IPS-15b (cell line): ENCODE data around the gene RGS17.

Experiments
- H3K27me3 ChIP-seq: one replicate; pipeline ENCODE4 v1.6.1; 2013; ENCODE audit warnings: low read length; ENCODE audit not compliant: control insufficient read depth, insufficient read depth
- H3K36me3 ChIP-seq: one replicate; pipeline ENCODE4 v1.6.1; 2013; ENCODE audit warnings: low read length; ENCODE audit not compliant: control insufficient read depth, insufficient read depth
- H3K4me1 ChIP-seq: one replicate; pipeline ENCODE4 v1.6.1; 2013; ENCODE audit warnings: mild to moderate bottlenecking, low read length; ENCODE audit not compliant: control insufficient read depth, insufficient read depth
- H3K4me3 ChIP-seq: one replicate; pipeline ENCODE4 v1.5.1; 2013; ENCODE audit warnings: low read depth, low read length
- H3K9ac ChIP-seq: one replicate; pipeline ENCODE4 v1.6.1; 2013; ENCODE audit warnings: low read depth, mild to moderate bottlenecking, low read length
- H3K9me3 ChIP-seq: one replicate; pipeline ENCODE4 v1.6.1; 2013; ENCODE audit warnings: mild to moderate bottlenecking, low read length; ENCODE audit not compliant: control insufficient read depth, insufficient read depth

Gene RGS17

GRCh38 chr6:153074761-153075160 is 56.3 kb downstream of the RGS17 start:
- no peaks in the 10 kb centered on the region for H3K27me3 ChIP-seq
- no peak overlapping the region for H3K4me3 ChIP-seq
- H3K9me3 ChIP-seq, result no peaks in the 10 kb centered on the region
- H3K4me1 ChIP-seq, result no peaks in the 10 kb centered on the region
- H3K36me3 ChIP-seq, result no peaks in the 10 kb centered on the region
- H3K9ac ChIP-seq, result no peak overlapping the region

- H3K9me3 ChIP-seq, result no peaks in the 10 kb centered on the region
- H3K36me3 ChIP-seq, result no peaks in the 10 kb centered on the region
- no peak overlapping the region for H3K9ac ChIP-seq
- H3K4me3 ChIP-seq, result no peak overlapping the region
- H3K4me1 ChIP-seq, result no peaks in the 10 kb centered on the region
- no peaks in the 10 kb centered on the region for H3K27me3 ChIP-seq
Measured at GRCh38 chr6:153073841-153074240, 57.2 kb downstream of the RGS17 start.

GRCh38 chr6:153070756-153071155 is 60.3 kb downstream of the RGS17 start:
- no peaks in the 10 kb centered on the region for H3K4me1 ChIP-seq
- no peak overlapping the region for H3K4me3 ChIP-seq
- H3K36me3 ChIP-seq, result no peaks in the 10 kb centered on the region
- no peaks in the 10 kb centered on the region for H3K27me3 ChIP-seq
- H3K9me3 ChIP-seq, result no peaks in the 10 kb centered on the region
- H3K9ac ChIP-seq, result no peak overlapping the region

DNA sequence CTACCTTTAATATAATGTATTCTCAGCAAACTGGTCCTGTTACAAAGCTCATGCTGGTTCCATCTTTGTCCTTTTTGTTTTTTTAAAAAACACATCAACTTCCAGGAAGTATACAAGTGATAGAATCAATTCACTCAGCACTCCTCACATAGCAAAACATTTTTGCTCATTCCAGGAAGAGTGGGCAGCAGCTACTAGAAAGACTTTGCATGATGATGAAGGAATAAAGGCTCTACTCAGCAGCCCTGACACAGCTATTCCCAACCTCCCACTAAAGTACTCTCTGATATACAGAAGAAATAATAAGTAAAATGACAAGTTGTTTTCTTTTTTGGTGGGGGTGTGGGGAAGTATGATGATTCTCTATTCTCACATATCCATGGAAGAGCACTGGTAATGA is 61.2 kb downstream of the RGS17 start:
- H3K27me3 ChIP-seq, result no peaks in the 10 kb centered on the region
- no peaks in the 10 kb centered on the region for H3K4me1 ChIP-seq
- H3K36me3 ChIP-seq, result no peaks in the 10 kb centered on the region
- H3K9ac ChIP-seq, result no peak overlapping the region
- no peak overlapping the region for H3K4me3 ChIP-seq
- H3K9me3 ChIP-seq, result no peaks in the 10 kb centered on the region

DNA sequence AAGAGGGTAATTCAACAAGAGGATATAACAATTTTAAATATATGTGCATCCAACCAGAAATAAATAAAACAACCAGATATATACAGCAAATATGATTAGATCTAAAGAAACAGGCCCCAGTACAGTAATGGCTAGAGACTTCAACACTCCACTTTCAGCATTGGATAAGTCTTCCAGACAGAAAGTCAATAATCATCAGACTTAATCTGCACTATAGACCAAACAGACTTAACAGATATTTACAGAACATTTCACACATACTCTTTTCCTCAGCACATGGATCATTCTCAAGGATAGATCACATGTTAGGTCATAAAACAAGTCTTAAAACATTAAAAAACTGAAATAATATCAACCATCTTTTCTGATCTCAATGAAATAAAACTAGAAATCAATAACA is 65.9 kb downstream of the RGS17 start:
- Histone ChIP-seq H3K27me3 (no peaks in the 10 kb centered on the region), H3K9me3 (no peaks in the 10 kb centered on the region), H3K36me3 (no peaks in the 10 kb centered on the region), H3K4me1 (peaks cover 3% of the 10 kb centered on the region), H3K4me3 (no peak overlapping the region), H3K9ac (no peak overlapping the region)

GRCh38 chr6:153063936-153064335 is 67.1 kb downstream of the RGS17 start:
- Histone ChIP-seq H3K9me3 (no peaks in the 10 kb centered on the region), H3K36me3 (no peaks in the 10 kb centered on the region), H3K9ac (no peak overlapping the region), H3K4me3 (no peak overlapping the region), H3K27me3 (no peaks in the 10 kb centered on the region), H3K4me1 (peaks cover 11% of the 10 kb centered on the region)

DNA sequence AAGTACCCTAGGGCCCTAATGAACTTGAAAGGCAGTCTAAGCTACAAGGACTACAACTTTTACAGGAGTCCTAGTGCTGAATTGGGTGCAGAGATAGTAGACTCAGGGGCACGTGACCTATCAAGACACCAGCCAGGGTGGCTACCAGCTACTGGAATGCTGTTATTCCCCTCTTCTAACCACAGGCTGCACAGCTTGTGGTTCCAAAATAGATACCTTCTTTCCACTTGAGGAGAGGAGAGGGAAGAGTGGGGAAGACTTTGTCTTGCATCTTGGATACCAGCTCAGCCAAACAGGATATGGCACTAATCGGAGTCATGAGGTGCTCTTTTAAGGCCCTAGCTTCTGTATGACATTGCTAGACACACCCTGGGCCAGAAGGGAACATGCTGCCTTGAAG is 68.6 kb downstream of the RGS17 start:
- H3K9me3 ChIP-seq, result no peaks in the 10 kb centered on the region
- H3K4me3 ChIP-seq, result no peak overlapping the region
- no peaks in the 10 kb centered on the region for H3K36me3 ChIP-seq
- no peaks in the 10 kb centered on the region for H3K27me3 ChIP-seq
- no peak overlapping the region for H3K9ac ChIP-seq
- peaks cover 17% of the 10 kb centered on the region for H3K4me1 ChIP-seq

DNA sequence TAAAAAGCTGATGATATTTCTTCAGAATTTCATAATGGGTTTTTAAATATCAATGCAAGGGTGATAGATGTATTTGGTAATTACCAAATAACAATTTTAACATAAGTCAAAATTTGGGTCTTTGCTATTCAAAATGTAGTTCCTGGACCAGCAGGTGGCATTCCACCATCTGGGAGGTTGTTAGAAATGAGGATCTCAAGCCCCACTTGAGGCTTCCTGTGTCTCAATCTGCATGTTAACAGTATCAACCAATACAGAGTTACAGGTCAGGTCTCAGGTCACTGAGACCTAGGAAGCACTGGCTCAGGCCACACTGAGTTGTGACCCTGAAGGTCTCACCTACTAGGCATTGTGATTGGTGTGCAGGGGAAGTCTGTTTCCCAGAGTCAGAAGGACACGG is 71.3 kb downstream of the RGS17 start:
- H3K4me3 ChIP-seq, result no peak overlapping the region
- H3K4me1 ChIP-seq, result peaks cover 17% of the 10 kb centered on the region
- H3K27me3 ChIP-seq, result no peaks in the 10 kb centered on the region
- H3K36me3 ChIP-seq, result no peaks in the 10 kb centered on the region
- H3K9ac ChIP-seq, result no peak overlapping the region
- H3K9me3 ChIP-seq, result no peaks in the 10 kb centered on the region

DNA sequence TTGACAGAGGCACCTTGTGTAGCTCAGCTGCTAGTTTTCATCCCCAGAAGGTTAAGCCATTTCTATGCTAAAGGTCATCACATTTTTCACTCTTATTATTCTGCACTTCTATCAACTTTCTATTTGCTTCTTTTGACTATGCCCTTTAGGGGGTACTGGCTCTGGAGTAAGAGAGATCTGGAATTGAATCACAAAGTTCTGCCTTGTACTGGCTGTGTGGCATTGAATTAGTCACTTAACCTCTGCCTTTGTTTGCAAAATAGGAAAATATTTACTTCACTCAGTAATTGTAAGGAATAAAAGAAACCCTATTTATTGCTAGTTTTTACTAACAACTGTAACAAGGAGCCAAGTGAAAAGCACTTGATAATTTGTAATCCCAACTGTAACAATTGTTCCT is 71.8 kb downstream of the RGS17 start:
- H3K9ac ChIP-seq, result no peak overlapping the region
- H3K9me3 ChIP-seq, result no peaks in the 10 kb centered on the region

DNA sequence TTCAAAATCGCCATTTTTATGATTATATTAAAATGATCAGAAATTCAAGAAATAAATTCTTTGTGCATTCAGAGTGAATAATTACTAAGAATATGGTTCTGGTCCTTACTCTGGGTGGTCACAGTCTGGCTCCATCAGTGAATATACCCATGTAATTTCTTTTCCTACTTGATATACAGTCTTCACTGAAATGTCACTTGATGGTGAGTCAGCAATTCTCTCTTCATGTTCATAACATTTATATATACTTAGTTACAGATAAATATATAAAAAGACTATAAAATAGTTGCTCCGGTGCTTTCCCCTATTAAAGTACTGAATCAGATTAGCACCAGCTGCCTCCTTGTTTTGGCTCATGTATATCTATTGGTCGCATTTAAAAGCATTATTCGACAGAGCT is 72.2 kb downstream of the RGS17 start:
- Histone ChIP-seq H3K27me3 (no peaks in the 10 kb centered on the region), H3K4me3 (no peak overlapping the region)

More for the DNA sequence above, 71.8 kb downstream of the RGS17 start:
- peaks cover 17% of the 10 kb centered on the region for H3K4me1 ChIP-seq
- H3K4me3 ChIP-seq, result no peak overlapping the region
- no peaks in the 10 kb centered on the region for H3K36me3 ChIP-seq
- H3K27me3 ChIP-seq, result no peaks in the 10 kb centered on the region

GRCh38 chr6:153058291-153058690 is 72.8 kb downstream of the RGS17 start:
- no peak overlapping the region for H3K9ac ChIP-seq
- no peak overlapping the region for H3K4me3 ChIP-seq
- no peaks in the 10 kb centered on the region for H3K27me3 ChIP-seq
- peaks cover 17% of the 10 kb centered on the region for H3K4me1 ChIP-seq
- H3K36me3 ChIP-seq, result no peaks in the 10 kb centered on the region
- no peaks in the 10 kb centered on the region for H3K9me3 ChIP-seq

More for the DNA sequence above, 72.2 kb downstream of the RGS17 start:
- Histone ChIP-seq H3K9ac (no peak overlapping the region), H3K4me1 (peaks cover 17% of the 10 kb centered on the region), H3K9me3 (no peaks in the 10 kb centered on the region), H3K36me3 (no peaks in the 10 kb centered on the region)

GRCh38 chr6:153056308-153056707 is 74.8 kb downstream of the RGS17 start:
- peaks cover 14% of the 10 kb centered on the region for H3K4me1 ChIP-seq
- H3K27me3 ChIP-seq, result no peaks in the 10 kb centered on the region
- no peak overlapping the region for H3K9ac ChIP-seq
- H3K36me3 ChIP-seq, result no peaks in the 10 kb centered on the region
- no peaks in the 10 kb centered on the region for H3K9me3 ChIP-seq
- H3K4me3 ChIP-seq, result no peak overlapping the region

- Histone ChIP-seq H3K27me3 (no peaks in the 10 kb centered on the region), H3K4me3 (no peak overlapping the region), H3K9me3 (no peaks in the 10 kb centered on the region), H3K9ac (no peak overlapping the region), H3K4me1 (no peaks in the 10 kb centered on the region), H3K36me3 (no peaks in the 10 kb centered on the region)
Measured at GRCh38 chr6:153051801-153052200, 79.3 kb downstream of the RGS17 start.
